ENCODE data around the gene MAEA.

DNA sequence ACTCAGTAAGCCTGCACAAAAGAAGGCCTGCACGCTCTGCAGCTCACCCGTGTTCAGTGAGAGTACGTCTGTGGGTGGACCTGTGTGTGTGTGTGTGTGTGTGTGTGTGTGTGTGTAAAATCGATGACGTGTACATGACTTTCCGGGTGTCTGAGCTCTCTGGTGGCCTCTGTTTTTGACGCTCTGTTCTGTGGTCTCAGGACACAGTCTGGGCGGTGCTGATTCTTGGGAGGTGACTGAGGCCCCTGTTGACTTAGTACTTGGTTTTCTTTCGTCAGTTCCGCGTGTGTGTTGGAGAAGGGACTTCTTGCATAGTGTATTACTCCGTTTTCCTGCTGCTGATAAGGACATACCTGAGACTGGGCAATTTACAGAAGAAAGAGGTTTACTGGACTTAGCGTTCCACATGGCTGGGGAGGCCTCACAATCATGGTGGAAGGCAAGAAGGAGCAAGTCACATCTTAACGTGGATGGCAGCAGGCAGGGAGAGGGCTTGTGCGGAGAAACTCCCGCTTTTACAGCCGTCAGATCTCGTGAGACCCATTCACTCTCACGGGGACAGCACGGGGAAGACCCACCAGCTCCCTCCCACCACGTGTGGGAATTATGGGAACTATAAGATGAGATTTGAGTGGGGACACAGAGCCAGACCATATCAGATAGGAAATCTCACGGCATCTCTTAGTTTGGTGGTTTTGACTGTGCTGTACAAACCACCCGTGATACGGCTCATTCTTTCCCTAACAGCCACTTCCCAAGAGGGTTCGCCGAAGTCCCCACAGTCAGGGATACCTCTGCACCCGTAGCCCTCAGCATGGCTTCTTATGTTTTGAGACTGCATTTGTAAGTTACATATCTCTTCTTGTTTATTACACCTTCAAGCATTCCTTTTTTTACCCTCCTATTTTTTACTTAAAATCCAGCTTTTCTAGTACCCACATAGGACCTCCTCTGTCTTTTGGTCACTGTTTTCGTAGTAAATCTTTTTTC lies 81.8 kb downstream of the MAEA start:
- TF ChIP-seq POLR2A (IDR thresholded peaks at IDR 0.05; ENCODE audit: extremely low read depth, insufficient read length) (no peak), MYC (IDR thresholded peaks at IDR 0.05; ENCODE audit: low read depth, low read length) (no peak)
- TF ChIP-seq, protein P1, sequence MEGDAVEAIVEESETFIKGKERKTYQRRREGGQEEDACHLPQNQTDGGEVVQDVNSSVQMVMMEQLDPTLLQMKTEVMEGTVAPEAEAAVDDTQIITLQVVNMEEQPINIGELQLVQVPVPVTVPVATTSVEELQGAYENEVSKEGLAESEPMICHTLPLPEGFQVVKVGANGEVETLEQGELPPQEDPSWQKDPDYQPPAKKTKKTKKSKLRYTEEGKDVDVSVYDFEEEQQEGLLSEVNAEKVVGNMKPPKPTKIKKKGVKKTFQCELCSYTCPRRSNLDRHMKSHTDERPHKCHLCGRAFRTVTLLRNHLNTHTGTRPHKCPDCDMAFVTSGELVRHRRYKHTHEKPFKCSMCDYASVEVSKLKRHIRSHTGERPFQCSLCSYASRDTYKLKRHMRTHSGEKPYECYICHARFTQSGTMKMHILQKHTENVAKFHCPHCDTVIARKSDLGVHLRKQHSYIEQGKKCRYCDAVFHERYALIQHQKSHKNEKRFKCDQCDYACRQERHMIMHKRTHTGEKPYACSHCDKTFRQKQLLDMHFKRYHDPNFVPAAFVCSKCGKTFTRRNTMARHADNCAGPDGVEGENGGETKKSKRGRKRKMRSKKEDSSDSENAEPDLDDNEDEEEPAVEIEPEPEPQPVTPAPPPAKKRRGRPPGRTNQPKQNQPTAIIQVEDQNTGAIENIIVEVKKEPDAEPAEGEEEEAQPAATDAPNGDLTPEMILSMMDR (IDR thresholded peaks at IDR 0.05; ENCODE audit: low read depth, low read length): no peak
- TF ChIP-seq, protein P2, sequence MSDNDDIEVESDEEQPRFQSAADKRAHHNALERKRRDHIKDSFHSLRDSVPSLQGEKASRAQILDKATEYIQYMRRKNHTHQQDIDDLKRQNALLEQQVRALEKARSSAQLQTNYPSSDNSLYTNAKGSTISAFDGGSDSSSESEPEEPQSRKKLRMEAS (IDR thresholded peaks at IDR 0.05; ENCODE audit: low read depth, low read length): no peak

Measured in NB4 (cell line).